HepG2 (cell line): ENCODE results near the gene ING5. TPM values are rescaled to one million over a fixed set of nuclear protein-coding genes. Genes with fewer than 3 reads are reported as not detected.
A peak's percentile ranks its signal among the peaks of the same experiment; 100 is the strongest.

ENCODE experiments used
- ARHGAP35 ChIP-seq: sonication (generic); formaldehyde crosslinking; IDR thresholded peaks from 2 replicates; pipeline ENCODE4 v1.9.0; 2022; ENCODE audit warnings: mild to moderate bottlenecking, inconsistent platforms, moderate library complexity, missing genetic modification reagents, borderline replicate concordance
- CBX5 ChIP-seq: sonication (generic); formaldehyde crosslinking; IDR thresholded peaks from 2 replicates; pipeline ENCODE4 v1.4.0; 2020; ENCODE audit warnings: missing genetic modification reagents, borderline replicate concordance
- ELF3 ChIP-seq: IDR thresholded peaks from 2 replicates; pipeline ENCODE4 v1.6.1; 2016; ENCODE audit warnings: missing genetic modification reagents, missing compliant biosample characterization
- HNRNPH1 ChIP-seq: fragments of 200-400 bp; formaldehyde crosslinking; optimal IDR thresholded peaks from 2 replicates; pipeline ENCODE3; 2017; ENCODE audit warnings: mild to moderate bottlenecking, low read depth, low read length
- MEIS2 ChIP-seq: sonication (generic); formaldehyde crosslinking; IDR thresholded peaks from 2 replicates; pipeline ENCODE4 v1.9.0; 2021; ENCODE audit warnings: mild to moderate bottlenecking, missing genetic modification reagents
- NAIF1 ChIP-seq: sonication (generic); formaldehyde crosslinking; IDR thresholded peaks from 2 replicates; pipeline ENCODE4 v1.5.0; 2020; ENCODE audit warnings: mild to moderate bottlenecking, missing genetic modification reagents, borderline replicate concordance
- SMYD3 ChIP-seq: sonication (generic); formaldehyde crosslinking; IDR thresholded peaks from 2 replicates; pipeline ENCODE4 v1.8.1; 2023; ENCODE audit warnings: mild to moderate bottlenecking, missing genetic modification reagents
- SOX6 ChIP-seq, 2 experiments: fragments of 450-650 bp in 1 of 2; sonication (generic) in 1 of 2; formaldehyde crosslinking in 1 of 2; IDR thresholded peaks; 2 replicates each; pipeline versions ENCODE4 v1.4.0 to v1.6.1; 2017 to 2020; ENCODE audit warnings: antibody characterized with exemption in 1 of 2, mild to moderate bottlenecking in 1 of 2, missing genetic modification reagents in 1 of 2
- ZNF235 ChIP-seq: sonication (generic); formaldehyde crosslinking; IDR thresholded peaks from 2 replicates; pipeline ENCODE4 v1.8.1; 2023; ENCODE audit warnings: mild to moderate bottlenecking, missing genetic modification reagents, borderline replicate concordance
- ZNF264 ChIP-seq: sonication (generic); formaldehyde crosslinking; IDR thresholded peaks from 2 replicates; pipeline ENCODE4 v1.4.0; 2020; ENCODE audit warnings: missing genetic modification reagents
- ZNF329 ChIP-seq: sonication (generic); formaldehyde crosslinking; IDR thresholded peaks from 2 replicates; pipeline ENCODE4 v1.9.0; 2021; ENCODE audit warnings: low read depth, mild to moderate bottlenecking, missing genetic modification reagents
- ZNF34 ChIP-seq: sonication (generic); formaldehyde crosslinking; IDR thresholded peaks from 2 replicates; pipeline ENCODE4 v1.4.0; 2020; ENCODE audit warnings: mild to moderate bottlenecking, missing genetic modification reagents, borderline replicate concordance
- ZNF562 ChIP-seq: sonication (generic); formaldehyde crosslinking; IDR thresholded peaks from 2 replicates; pipeline ENCODE4 v1.8.0; 2022; ENCODE audit warnings: missing genetic modification reagents, borderline replicate concordance
- ZNF569 ChIP-seq: sonication (generic); formaldehyde crosslinking; IDR thresholded peaks from 2 replicates; pipeline ENCODE4 v1.5.0; 2020; ENCODE audit warnings: mild to moderate bottlenecking, missing genetic modification reagents, moderate library complexity, borderline replicate concordance
- ZNF792 ChIP-seq: IDR thresholded peaks from 2 replicates; pipeline ENCODE4 v1.6.1; 2016
- polyA plus RNA-seq, 8 experiments: library from polyadenylated mRNA; depleted of rRNA in 3 of 8; stranded (reverse) in 7 of 8; unstranded in 1 of 8; fragments of >200 nt; fragmentation: Illumina TruSeq in 4 of 8; extraction: Trizol in 4 of 8; gene quantifications; 2 replicates each; pipeline versions ENCODE4 v1.2.1 to v1.2.3, GENCODE V29; 2011 to 2016; ENCODE audit warnings: low read depth in 4 of 8, missing spikeins in 1 of 8, mixed read lengths in 1 of 8; ENCODE audit not compliant: insufficient read depth in 1 of 8
- total RNA-seq, 5 experiments: library from RNA; depleted of rRNA; stranded (reverse); fragments of >200 nt; fragmentation: Illumina TruSeq; extraction: Trizol; gene quantifications; 2 replicates each; pipeline ENCODE4 v1.2.3, GENCODE V29; 2016; ENCODE audit warnings: low read depth in 1 of 5
- TF ChIP-seq, protein P1 (sequence below): sonication (generic); formaldehyde crosslinking; IDR thresholded peaks from 2 replicates; pipeline ENCODE4 v1.9.0; 2021; ENCODE audit warnings: mild to moderate bottlenecking, missing genetic modification reagents
- TF ChIP-seq, protein P2 (sequence below): sonication (generic); formaldehyde crosslinking; IDR thresholded peaks from 2 replicates; pipeline ENCODE4 v1.9.0; 2021; ENCODE audit warnings: missing genetic modification reagents, borderline replicate concordance
- TF ChIP-seq, protein P3 (sequence below), 2 experiments: fragments of 450-650 bp in 1 of 2; sonication (generic) in 1 of 2; formaldehyde crosslinking; IDR thresholded peaks; 2 replicates each; pipeline versions ENCODE4 v1.5.0 to v1.8.0; 2020 to 2022; ENCODE audit warnings: mild to moderate bottlenecking in 1 of 2, missing genetic modification reagents in 1 of 2

ING5 gene
- total and polyA plus RNA-seq, 2 of the 13 experiments (the other 11 are each of a cell fraction or from before 2014, with no cell fraction given): 61.9 to 71.9 TPM

DNA sequence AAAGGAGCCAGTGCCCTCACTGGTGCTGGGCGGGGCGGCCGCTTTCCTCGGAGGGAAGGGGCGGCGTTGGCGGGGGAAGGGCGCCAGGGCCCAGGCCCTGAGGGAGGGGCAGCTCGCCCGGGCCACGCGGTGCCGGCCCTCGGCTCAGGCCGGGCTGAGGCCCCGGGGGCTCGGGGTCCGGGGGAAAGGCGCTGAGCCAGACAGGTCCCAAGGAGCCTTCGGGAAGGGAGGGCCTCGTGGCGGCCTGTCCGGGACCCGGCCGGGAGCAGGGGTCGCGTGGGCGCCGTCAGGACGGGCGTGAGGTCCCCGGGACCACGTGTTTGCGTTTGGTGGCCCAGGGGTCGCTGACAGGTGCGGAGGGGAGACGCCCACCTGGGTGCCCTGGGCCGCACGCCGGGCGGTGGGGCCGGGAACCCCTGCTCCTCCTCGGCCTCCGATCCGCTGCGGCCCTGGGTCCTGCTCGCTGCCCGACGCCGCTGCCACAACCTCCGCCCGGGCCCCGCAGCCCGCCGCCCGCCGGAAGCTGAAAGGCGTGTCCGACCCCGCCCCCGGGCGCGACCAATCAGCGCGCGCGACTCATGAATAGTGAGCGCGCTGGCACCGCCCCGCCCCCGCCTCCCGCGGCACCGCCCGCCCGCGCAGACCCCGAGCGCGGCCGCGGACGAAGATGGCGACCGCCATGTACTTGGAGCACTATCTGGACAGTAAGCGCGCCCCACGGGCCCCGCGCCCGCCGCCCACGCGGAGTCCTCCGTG lies at the start of gene ING5 (continued):
- TF ChIP-seq, protein P1, sequence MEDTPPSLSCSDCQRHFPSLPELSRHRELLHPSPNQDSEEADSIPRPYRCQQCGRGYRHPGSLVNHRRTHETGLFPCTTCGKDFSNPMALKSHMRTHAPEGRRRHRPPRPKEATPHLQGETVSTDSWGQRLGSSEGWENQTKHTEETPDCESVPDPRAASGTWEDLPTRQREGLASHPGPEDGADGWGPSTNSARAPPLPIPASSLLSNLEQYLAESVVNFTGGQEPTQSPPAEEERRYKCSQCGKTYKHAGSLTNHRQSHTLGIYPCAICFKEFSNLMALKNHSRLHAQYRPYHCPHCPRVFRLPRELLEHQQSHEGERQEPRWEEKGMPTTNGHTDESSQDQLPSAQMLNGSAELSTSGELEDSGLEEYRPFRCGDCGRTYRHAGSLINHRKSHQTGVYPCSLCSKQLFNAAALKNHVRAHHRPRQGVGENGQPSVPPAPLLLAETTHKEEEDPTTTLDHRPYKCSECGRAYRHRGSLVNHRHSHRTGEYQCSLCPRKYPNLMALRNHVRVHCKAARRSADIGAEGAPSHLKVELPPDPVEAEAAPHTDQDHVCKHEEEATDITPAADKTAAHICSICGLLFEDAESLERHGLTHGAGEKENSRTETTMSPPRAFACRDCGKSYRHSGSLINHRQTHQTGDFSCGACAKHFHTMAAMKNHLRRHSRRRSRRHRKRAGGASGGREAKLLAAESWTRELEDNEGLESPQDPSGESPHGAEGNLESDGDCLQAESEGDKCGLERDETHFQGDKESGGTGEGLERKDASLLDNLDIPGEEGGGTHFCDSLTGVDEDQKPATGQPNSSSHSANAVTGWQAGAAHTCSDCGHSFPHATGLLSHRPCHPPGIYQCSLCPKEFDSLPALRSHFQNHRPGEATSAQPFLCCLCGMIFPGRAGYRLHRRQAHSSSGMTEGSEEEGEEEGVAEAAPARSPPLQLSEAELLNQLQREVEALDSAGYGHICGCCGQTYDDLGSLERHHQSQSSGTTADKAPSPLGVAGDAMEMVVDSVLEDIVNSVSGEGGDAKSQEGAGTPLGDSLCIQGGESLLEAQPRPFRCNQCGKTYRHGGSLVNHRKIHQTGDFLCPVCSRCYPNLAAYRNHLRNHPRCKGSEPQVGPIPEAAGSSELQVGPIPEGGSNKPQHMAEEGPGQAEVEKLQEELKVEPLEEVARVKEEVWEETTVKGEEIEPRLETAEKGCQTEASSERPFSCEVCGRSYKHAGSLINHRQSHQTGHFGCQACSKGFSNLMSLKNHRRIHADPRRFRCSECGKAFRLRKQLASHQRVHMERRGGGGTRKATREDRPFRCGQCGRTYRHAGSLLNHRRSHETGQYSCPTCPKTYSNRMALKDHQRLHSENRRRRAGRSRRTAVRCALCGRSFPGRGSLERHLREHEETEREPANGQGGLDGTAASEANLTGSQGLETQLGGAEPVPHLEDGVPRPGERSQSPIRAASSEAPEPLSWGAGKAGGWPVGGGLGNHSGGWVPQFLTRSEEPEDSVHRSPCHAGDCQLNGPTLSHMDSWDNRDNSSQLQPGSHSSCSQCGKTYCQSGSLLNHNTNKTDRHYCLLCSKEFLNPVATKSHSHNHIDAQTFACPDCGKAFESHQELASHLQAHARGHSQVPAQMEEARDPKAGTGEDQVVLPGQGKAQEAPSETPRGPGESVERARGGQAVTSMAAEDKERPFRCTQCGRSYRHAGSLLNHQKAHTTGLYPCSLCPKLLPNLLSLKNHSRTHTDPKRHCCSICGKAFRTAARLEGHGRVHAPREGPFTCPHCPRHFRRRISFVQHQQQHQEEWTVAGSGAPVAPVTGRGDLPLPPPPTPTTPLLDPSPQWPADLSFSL (CRISPR knock-in tag): no peak
- TF ChIP-seq HNRNPH1 (peak; percentile 84), ZNF235 (CRISPR knock-in tag) (no peak; the same call in 1 of the 2 replicates), ZNF264 (CRISPR knock-in tag) (0 out of 2 replicates have a peak, but pooled peaks have one; percentile 4), ZNF34 (peak; percentile 78; the same call in 1 of the 2 replicates), SOX6 (IDR thresholded peaks at IDR 0.05) (no peak), SOX6 (CRISPR knock-in tag; IDR thresholded peaks at IDR 0.05) (peak; percentile 36; the same call in 1 of the 2 replicates), SMYD3 (CRISPR knock-in tag) (peak; percentile 73; the same call in 1 of the 2 replicates), ELF3 (CRISPR knock-in tag) (peak; percentile 73), ZNF792 (peak; percentile 83; the same call in 1 of the 2 replicates), MEIS2 (CRISPR knock-in tag) (peak; percentile 90), ARHGAP35 (CRISPR knock-in tag) (peak; percentile 71; the same call in 1 of the 2 replicates), ZNF569 (CRISPR knock-in tag) (0 out of 2 replicates have a peak, but pooled peaks have one; percentile 86), ZNF562 (no peak), CBX5 (CRISPR knock-in tag) (peak; percentile 64), ZNF329 (CRISPR knock-in tag) (no peak; the same call in 1 of the 2 replicates), NAIF1 (peak; percentile 44; the same call in 1 of the 2 replicates)
- TF ChIP-seq, protein P2, sequence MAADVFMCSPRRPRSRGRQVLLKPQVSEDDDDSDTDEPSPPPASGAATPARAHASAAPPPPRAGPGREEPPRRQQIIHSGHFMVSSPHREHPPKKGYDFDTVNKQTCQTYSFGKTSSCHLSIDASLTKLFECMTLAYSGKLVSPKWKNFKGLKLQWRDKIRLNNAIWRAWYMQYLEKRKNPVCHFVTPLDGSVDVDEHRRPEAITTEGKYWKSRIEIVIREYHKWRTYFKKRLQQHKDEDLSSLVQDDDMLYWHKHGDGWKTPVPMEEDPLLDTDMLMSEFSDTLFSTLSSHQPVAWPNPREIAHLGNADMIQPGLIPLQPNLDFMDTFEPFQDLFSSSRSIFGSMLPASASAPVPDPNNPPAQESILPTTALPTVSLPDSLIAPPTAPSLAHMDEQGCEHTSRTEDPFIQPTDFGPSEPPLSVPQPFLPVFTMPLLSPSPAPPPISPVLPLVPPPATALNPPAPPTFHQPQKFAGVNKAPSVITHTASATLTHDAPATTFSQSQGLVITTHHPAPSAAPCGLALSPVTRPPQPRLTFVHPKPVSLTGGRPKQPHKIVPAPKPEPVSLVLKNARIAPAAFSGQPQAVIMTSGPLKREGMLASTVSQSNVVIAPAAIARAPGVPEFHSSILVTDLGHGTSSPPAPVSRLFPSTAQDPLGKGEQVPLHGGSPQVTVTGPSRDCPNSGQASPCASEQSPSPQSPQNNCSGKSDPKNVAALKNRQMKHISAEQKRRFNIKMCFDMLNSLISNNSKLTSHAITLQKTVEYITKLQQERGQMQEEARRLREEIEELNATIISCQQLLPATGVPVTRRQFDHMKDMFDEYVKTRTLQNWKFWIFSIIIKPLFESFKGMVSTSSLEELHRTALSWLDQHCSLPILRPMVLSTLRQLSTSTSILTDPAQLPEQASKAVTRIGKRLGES: peak; percentile 70; the same call in 1 of the 2 replicates
- TF ChIP-seq, protein P3, sequence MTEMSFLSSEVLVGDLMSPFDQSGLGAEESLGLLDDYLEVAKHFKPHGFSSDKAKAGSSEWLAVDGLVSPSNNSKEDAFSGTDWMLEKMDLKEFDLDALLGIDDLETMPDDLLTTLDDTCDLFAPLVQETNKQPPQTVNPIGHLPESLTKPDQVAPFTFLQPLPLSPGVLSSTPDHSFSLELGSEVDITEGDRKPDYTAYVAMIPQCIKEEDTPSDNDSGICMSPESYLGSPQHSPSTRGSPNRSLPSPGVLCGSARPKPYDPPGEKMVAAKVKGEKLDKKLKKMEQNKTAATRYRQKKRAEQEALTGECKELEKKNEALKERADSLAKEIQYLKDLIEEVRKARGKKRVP (CRISPR knock-in tag; IDR thresholded peaks at IDR 0.05): 0 out of 4 replicates have a peak, but pooled peaks of 1 of the 2 experiments have one; percentile 5
